ENCODE results near the gene ST6GALNAC4.

ST6GALNAC4 gene

DNA sequence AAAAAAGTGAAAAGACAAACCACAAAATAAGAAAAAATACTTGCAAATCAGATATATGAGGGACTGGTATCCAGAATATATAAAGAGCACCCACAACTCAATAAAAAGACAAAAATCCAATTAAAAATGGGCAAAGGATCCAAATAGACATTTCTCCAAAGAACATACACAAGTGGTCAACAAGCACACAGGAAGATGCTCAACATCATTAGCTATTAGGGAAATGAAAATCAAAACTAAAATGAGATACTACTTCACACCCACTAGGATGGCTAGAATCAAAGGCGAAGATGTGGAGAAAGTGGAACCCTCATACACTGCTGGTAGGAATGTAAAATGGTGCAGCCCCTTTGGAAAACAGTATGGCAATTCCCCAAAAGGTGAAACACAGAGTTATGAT is 41.9 kb upstream of the ST6GALNAC4 start:
- Histone ChIP-seq H3K27ac (ENCODE audit: low read length) (no peak overlapping the region), H3K9me3 (ENCODE audit: control insufficient read depth in 2 of 2, low read length in 2 of 2) (no peaks in the 10 kb centered on the region), H3K4me1 (ENCODE audit: control insufficient read depth, insufficient read depth, low read length) (peaks cover 57% of the 10 kb centered on the region)

DNA sequence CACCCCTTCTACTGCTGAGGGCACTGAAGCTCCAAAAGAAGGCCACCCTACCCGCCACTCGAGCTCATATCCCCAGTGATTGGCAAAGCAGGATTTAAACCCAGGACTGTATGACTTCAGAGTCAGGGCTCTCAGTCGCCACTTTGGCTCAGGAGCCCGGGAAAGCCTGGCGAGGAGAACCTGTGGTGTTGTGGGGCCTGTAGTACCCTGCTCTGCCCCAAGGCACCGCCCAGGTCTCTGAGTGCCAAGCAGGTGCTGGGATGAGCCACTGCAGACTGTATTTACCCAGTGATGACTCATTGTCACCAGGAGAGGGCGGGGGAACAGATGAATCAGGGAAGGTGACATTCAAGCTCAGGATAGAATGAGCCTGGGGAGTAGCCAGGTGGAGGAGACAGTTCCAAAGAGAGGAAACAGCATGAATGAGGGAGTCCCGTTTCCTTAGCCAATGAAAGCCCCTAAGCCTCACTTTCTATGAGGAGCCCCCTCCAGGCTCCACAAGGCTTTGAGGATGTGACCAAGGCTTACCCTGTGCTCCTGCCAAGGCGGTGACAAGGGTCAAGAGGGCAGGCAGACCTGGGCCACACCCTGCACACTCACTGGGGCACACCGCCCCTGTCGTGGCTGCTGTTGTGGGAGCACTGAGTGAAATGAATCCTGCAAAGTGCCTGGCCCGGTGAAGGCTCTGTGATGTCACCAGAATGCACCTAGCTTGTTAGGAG is 38.6 kb upstream of the ST6GALNAC4 start:
- H3K27ac ChIP-seq (ENCODE audit: low read length): no peak overlapping the region
- no peaks in the 10 kb centered on the region for H3K9me3 ChIP-seq (ENCODE audit: control insufficient read depth in 2 of 2, low read length in 2 of 2)
- H3K36me3 ChIP-seq (ENCODE audit: control insufficient read depth in 2 of 2, insufficient read depth in 2 of 2, low read length in 2 of 2): no peaks in the 10 kb centered on the region
- H3K9ac ChIP-seq (ENCODE audit: low read length in 2 of 2): peak overlapping the region; percentile 22 to 42
- H3K4me3 ChIP-seq (ENCODE audit: low read length in 2 of 2): peak overlapping the region in 1 of 2 donors; percentile 15
- H3K27me3 ChIP-seq (ENCODE audit: control insufficient read depth in 1 of 2, insufficient read depth in 2 of 2, low read length in 2 of 2): no peaks in the 10 kb centered on the region
- peaks cover 37% of the 10 kb centered on the region for H3K4me1 ChIP-seq (ENCODE audit: control insufficient read depth, insufficient read depth, low read length)

More for the DNA sequence above, 41.9 kb upstream of the ST6GALNAC4 start:
- Histone ChIP-seq H3K27me3 (ENCODE audit: control insufficient read depth in 1 of 2, insufficient read depth in 2 of 2, low read length in 2 of 2) (no peaks in the 10 kb centered on the region), H3K9ac (ENCODE audit: low read length in 2 of 2) (no peak overlapping the region), H3K4me3 (ENCODE audit: low read length in 2 of 2) (no peak overlapping the region), H3K36me3 (ENCODE audit: control insufficient read depth in 2 of 2, insufficient read depth in 2 of 2, low read length in 2 of 2) (no peaks in the 10 kb centered on the region)

DNA sequence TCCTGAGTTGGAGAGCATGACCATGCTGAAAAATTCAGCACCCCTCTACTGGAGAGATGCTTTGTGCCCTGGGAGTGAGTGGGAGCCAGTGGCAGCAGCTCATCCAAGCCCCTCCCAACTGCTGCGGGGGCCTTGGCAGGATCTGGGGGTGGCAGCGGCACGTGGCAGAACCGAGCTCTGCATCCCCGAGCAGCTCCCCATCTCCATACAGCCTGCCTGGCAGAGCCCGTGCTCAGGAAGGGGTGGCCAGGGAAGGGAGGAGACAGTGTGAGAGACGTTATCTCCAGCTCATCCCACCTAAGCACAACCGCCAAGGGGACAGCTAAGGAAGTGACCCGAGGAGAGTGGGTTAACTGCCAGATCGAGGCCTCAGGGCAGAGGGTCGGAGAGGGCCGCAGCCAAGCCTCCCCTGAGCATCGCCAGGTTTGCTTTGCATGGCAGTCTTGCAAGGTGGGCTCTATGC is 38.0 kb upstream of the ST6GALNAC4 start:
- Histone ChIP-seq H3K9me3 (ENCODE audit: control insufficient read depth in 2 of 2, low read length in 2 of 2) (no peaks in the 10 kb centered on the region), H3K4me3 (ENCODE audit: low read length in 2 of 2) (peak overlapping the region in 1 of 2 donors; percentile 15), H3K4me1 (ENCODE audit: control insufficient read depth, insufficient read depth, low read length) (peaks cover 33% of the 10 kb centered on the region), H3K27me3 (ENCODE audit: control insufficient read depth in 1 of 2, insufficient read depth in 2 of 2, low read length in 2 of 2) (no peaks in the 10 kb centered on the region), H3K27ac (ENCODE audit: low read length) (no peak overlapping the region), H3K36me3 (ENCODE audit: control insufficient read depth in 2 of 2, insufficient read depth in 2 of 2, low read length in 2 of 2) (peaks cover 0 to 2% of the 10 kb centered on the region in 2 donors), H3K9ac (ENCODE audit: low read length in 2 of 2) (peak overlapping the region in 1 of 2 donors; percentile 42)

GRCh38 chr9:127953768-127954505 is 37.1 kb upstream of the ST6GALNAC4 start:
- Histone ChIP-seq H3K9me3 (ENCODE audit: control insufficient read depth in 2 of 2, low read length in 2 of 2) (no peaks in the 10 kb centered on the region), H3K27me3 (ENCODE audit: control insufficient read depth in 1 of 2, insufficient read depth in 2 of 2, low read length in 2 of 2) (no peaks in the 10 kb centered on the region), H3K36me3 (ENCODE audit: control insufficient read depth in 2 of 2, insufficient read depth in 2 of 2, low read length in 2 of 2) (peaks cover 0 to 2% of the 10 kb centered on the region in 2 donors), H3K9ac (ENCODE audit: low read length in 2 of 2) (no peak overlapping the region), H3K4me1 (ENCODE audit: control insufficient read depth, insufficient read depth, low read length) (peaks cover 36% of the 10 kb centered on the region), H3K27ac (ENCODE audit: low read length) (no peak overlapping the region), H3K4me3 (ENCODE audit: low read length in 2 of 2) (no peak overlapping the region)

- Histone ChIP-seq H3K4me1 (ENCODE audit: control insufficient read depth, insufficient read depth, low read length) (peaks cover 36% of the 10 kb centered on the region), H3K4me3 (ENCODE audit: low read length in 2 of 2) (no peak overlapping the region), H3K9ac (ENCODE audit: low read length in 2 of 2) (no peak overlapping the region), H3K27me3 (ENCODE audit: control insufficient read depth in 1 of 2, insufficient read depth in 2 of 2, low read length in 2 of 2) (no peaks in the 10 kb centered on the region), H3K36me3 (ENCODE audit: control insufficient read depth in 2 of 2, insufficient read depth in 2 of 2, low read length in 2 of 2) (peaks cover 0 to 3% of the 10 kb centered on the region in 2 donors), H3K9me3 (ENCODE audit: control insufficient read depth in 2 of 2, low read length in 2 of 2) (no peaks in the 10 kb centered on the region), H3K27ac (ENCODE audit: low read length) (no peak overlapping the region)
These were observed 36.3 kb upstream of the ST6GALNAC4 start for GRCh38 chr9:127953154-127953553.

DNA sequence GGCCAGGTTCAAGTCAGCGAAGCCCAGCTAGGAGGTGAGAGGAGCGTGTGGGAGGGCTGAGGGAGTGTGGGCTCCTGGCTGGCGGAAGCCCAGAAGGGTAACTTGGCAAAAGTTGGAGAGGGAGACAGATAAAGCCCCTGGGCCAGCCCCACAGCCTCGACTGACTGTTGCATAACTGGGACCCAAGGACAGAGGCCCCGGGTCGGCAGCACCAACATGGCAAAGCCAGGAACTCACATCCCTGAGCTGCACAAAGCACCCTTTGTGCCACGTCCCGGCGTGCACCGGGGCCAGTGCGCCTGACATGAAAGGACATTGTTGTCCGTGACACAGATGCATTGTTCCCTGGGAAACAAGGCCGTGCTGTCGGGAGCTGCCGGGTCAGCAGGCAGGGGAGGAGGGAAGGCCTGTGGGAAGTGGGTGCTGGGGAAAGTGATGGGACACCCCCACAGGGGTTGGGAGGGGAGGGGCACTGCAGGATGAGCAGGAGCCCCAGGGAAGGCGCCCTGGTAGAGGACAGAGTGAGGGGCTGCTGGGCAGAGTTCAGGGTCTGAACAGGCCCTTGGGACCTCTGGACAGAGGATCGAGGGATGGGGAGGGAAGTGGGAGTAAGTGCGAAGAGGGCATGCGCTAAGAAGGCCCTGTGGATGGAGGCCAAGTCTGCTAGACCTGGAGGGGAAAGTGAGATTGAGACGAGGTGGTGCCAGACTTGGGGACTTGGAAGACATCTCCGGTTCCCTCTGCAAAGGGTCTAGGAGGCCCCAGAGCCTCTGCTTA is 33.9 kb upstream of the ST6GALNAC4 start:
- peak overlapping the region in 1 of 2 donors; percentile 5 for H3K9ac ChIP-seq (ENCODE audit: low read length in 2 of 2)
- H3K9me3 ChIP-seq (ENCODE audit: control insufficient read depth in 2 of 2, low read length in 2 of 2): no peaks in the 10 kb centered on the region
- H3K4me1 ChIP-seq (ENCODE audit: control insufficient read depth, insufficient read depth, low read length): peaks cover 38% of the 10 kb centered on the region
- H3K27me3 ChIP-seq (ENCODE audit: control insufficient read depth in 1 of 2, insufficient read depth in 2 of 2, low read length in 2 of 2): no peaks in the 10 kb centered on the region
- no peak overlapping the region for H3K27ac ChIP-seq (ENCODE audit: low read length)
- peak overlapping the region in 1 of 2 donors; percentile 22 for H3K4me3 ChIP-seq (ENCODE audit: low read length in 2 of 2)
- H3K36me3 ChIP-seq (ENCODE audit: control insufficient read depth in 2 of 2, insufficient read depth in 2 of 2, low read length in 2 of 2): peaks cover 0 to 11% of the 10 kb centered on the region in 2 donors

DNA sequence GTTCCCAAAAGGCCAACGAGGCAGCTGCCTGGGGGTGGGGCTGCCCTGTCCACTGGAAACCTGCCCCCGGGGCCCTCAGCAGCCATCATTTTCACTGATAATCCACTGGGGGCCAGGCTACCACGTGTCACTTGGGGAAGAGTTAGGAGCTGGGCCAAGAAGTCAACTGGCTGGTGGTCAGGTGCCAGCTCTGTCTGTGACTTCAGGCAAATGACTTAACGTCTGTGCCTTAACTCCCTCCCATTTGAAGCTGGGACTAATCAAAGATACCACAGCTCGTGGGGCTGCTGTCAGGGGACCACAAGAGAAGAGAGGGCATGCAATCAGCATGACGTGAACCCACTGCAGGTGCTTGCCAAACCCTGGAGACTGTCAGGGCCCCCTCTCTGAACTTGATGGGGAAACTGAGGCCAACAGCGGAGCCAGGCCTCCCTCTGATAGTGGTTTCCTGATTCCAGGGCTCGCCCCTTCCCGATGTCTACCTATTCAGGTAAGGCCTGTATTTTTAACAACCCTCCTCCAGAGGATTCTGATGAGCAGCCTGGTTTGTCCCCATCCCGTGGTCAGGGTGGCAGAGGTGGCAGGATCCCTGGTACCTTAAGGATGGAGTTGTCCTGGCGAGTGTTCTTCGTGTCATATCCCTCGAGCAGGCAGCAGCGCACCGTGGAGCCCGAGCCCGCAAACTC is 33.1 kb upstream of the ST6GALNAC4 start:
- H3K4me1 ChIP-seq (ENCODE audit: control insufficient read depth, insufficient read depth, low read length): peaks cover 30% of the 10 kb centered on the region
- peak overlapping the region in 1 of 2 donors; percentile 22 for H3K4me3 ChIP-seq (ENCODE audit: low read length in 2 of 2)
- H3K27me3 ChIP-seq (ENCODE audit: control insufficient read depth in 1 of 2, insufficient read depth in 2 of 2, low read length in 2 of 2): no peaks in the 10 kb centered on the region
- H3K36me3 ChIP-seq (ENCODE audit: control insufficient read depth in 2 of 2, insufficient read depth in 2 of 2, low read length in 2 of 2): peaks cover 3 to 14% of the 10 kb centered on the region in 2 donors
- no peak overlapping the region for H3K27ac ChIP-seq (ENCODE audit: low read length)
- peak overlapping the region; percentile 5 to 32 for H3K9ac ChIP-seq (ENCODE audit: low read length in 2 of 2)
- no peaks in the 10 kb centered on the region for H3K9me3 ChIP-seq (ENCODE audit: control insufficient read depth in 2 of 2, low read length in 2 of 2)

GRCh38 chr9:127947841-127948710 is 31.2 kb upstream of the ST6GALNAC4 start:
- no peak overlapping the region for H3K4me3 ChIP-seq (ENCODE audit: low read length in 2 of 2)
- H3K9me3 ChIP-seq (ENCODE audit: control insufficient read depth in 2 of 2, low read length in 2 of 2): no peaks in the 10 kb centered on the region
- H3K27me3 ChIP-seq (ENCODE audit: control insufficient read depth in 1 of 2, insufficient read depth in 2 of 2, low read length in 2 of 2): no peaks in the 10 kb centered on the region
- peaks cover 7 to 22% of the 10 kb centered on the region in 2 donors for H3K36me3 ChIP-seq (ENCODE audit: control insufficient read depth in 2 of 2, insufficient read depth in 2 of 2, low read length in 2 of 2)
- peak overlapping the region in 1 of 2 donors; percentile 13 for H3K9ac ChIP-seq (ENCODE audit: low read length in 2 of 2)
- H3K27ac ChIP-seq (ENCODE audit: low read length): no peak overlapping the region
- peaks cover 21% of the 10 kb centered on the region for H3K4me1 ChIP-seq (ENCODE audit: control insufficient read depth, insufficient read depth, low read length)

GRCh38 chr9:127946728-127947127 is 29.9 kb upstream of the ST6GALNAC4 start:
- Histone ChIP-seq H3K36me3 (ENCODE audit: control insufficient read depth in 2 of 2, insufficient read depth in 2 of 2, low read length in 2 of 2) (peaks cover 11 to 22% of the 10 kb centered on the region in 2 donors), H3K9ac (ENCODE audit: low read length in 2 of 2) (no peak overlapping the region), H3K4me1 (ENCODE audit: control insufficient read depth, insufficient read depth, low read length) (peaks cover 27% of the 10 kb centered on the region), H3K4me3 (ENCODE audit: low read length in 2 of 2) (no peak overlapping the region), H3K27me3 (ENCODE audit: control insufficient read depth in 1 of 2, insufficient read depth in 2 of 2, low read length in 2 of 2) (no peaks in the 10 kb centered on the region), H3K27ac (ENCODE audit: low read length) (no peak overlapping the region), H3K9me3 (ENCODE audit: control insufficient read depth in 2 of 2, low read length in 2 of 2) (no peaks in the 10 kb centered on the region)

Measured in stomach smooth muscle (tissue), 2 donors.